ENCODE data around the gene SSTR4.

SSTR4 gene

DNA sequence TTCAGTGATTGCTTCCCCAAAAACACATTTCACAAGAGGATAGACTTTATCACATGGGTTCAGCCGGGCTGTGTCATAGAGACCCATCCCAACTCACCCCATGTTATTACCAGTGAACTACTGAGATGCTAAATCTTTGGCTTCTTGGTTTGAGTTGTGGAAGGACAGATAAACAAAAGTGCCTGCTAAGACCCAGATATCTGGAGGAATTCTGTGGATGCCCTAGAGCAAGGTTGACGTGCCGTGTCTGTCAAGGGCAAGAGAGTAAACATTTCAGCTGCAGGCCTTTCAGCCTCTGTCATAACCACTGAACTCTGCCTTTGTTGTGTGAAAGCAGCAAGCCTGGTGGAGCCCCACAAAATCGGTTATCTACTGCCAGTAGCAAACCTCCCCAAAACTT is 25.5 kb downstream of the SSTR4 start:
- no peak overlapping the region for H3K4me3 ChIP-seq (ENCODE audit: low read depth in 1 of 2, low read length in 2 of 2)
- no peaks in the 10 kb centered on the region for H3K9me3 ChIP-seq (ENCODE audit: low read length)
- no peaks in the 10 kb centered on the region for H3K27me3 ChIP-seq (ENCODE audit: control insufficient read depth in 1 of 2, insufficient read depth in 2 of 2, low read length in 2 of 2)
- no peak overlapping the region for H3K27ac ChIP-seq (ENCODE audit: low read depth, low read length)
- H3K4me1 ChIP-seq (ENCODE audit: insufficient read depth, low read length) = peaks cover 24% of the 10 kb centered on the region
- H3K36me3 ChIP-seq (ENCODE audit: insufficient read depth, low read length) = no peaks in the 10 kb centered on the region
- no peak overlapping the region for H3K9ac ChIP-seq (ENCODE audit: low read length)

DNA sequence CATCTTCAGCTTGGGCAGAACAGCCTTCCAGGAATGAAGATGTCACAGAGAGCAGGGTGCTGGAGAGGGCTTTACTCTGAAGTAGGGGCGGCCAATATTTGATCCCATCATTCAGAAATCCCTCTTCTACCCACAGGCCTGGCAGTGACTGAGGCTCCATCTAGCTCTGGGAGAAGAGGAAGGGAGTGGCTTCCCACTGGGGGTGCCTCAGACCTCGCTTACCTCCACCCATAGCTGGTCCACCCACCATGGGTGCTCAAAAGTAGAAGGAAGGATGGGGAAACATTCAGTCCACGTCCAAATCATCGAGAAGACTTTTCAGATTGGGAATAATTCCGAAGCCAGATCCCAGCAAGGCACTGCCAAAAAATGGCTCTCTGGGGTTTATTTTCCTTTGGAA is 26.1 kb downstream of the SSTR4 start:
- Histone ChIP-seq H3K9ac (ENCODE audit: low read length) (no peak overlapping the region), H3K36me3 (ENCODE audit: insufficient read depth, low read length) (no peaks in the 10 kb centered on the region), H3K4me3 (ENCODE audit: low read depth in 1 of 2, low read length in 2 of 2) (no peak overlapping the region), H3K27ac (ENCODE audit: low read depth, low read length) (no peak overlapping the region), H3K9me3 (ENCODE audit: low read length) (no peaks in the 10 kb centered on the region), H3K27me3 (ENCODE audit: control insufficient read depth in 1 of 2, insufficient read depth in 2 of 2, low read length in 2 of 2) (no peaks in the 10 kb centered on the region), H3K4me1 (ENCODE audit: insufficient read depth, low read length) (peaks cover 24% of the 10 kb centered on the region)

DNA sequence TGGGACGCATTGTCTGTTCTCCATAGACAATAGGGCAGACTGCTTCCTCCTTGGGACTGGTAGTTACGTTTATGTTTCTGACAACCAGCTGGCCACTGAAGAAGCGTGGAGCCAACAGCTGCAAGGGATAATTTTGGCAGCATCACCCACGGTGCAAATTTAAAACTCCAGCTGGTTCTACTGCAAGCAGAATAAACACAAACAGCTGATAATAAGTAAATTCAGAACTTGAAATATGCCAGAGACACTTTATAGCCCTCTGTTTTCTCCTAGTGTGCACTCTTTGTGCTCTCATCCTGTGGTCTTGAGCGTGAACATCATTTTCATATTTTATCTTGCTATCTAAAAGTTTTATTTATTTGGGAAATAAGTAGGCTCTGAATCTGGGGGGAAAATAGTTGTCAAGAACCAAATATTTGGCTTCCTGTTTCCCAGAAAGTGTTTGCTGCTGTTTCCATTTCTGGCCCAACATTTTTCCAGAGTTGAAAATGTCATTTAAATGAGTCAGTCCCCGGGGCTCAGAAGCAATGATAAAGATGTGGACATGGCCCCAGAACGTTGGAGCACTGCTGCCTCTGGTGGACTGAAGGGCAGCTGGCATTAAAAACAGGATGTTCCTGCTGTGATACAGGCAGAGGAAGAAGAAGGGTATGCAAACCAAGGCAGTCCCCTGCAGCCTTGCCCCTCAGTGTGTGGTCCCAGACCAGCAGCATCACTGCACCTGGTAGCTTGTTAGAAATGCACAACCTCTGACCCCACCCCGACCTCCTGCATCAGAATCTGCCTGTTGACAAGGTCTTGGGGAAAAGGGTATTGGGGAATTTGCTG is 26.8 kb downstream of the SSTR4 start:
- Histone ChIP-seq H3K36me3 (ENCODE audit: insufficient read depth, low read length) (no peaks in the 10 kb centered on the region), H3K27me3 (ENCODE audit: control insufficient read depth in 1 of 2, insufficient read depth in 2 of 2, low read length in 2 of 2) (no peaks in the 10 kb centered on the region), H3K4me1 (ENCODE audit: insufficient read depth, low read length) (peaks cover 24% of the 10 kb centered on the region), H3K9me3 (ENCODE audit: low read length) (no peaks in the 10 kb centered on the region), H3K9ac (ENCODE audit: low read length) (no peak overlapping the region), H3K4me3 (ENCODE audit: low read depth in 1 of 2, low read length in 2 of 2) (no peak overlapping the region), H3K27ac (ENCODE audit: low read depth, low read length) (no peak overlapping the region)

DNA sequence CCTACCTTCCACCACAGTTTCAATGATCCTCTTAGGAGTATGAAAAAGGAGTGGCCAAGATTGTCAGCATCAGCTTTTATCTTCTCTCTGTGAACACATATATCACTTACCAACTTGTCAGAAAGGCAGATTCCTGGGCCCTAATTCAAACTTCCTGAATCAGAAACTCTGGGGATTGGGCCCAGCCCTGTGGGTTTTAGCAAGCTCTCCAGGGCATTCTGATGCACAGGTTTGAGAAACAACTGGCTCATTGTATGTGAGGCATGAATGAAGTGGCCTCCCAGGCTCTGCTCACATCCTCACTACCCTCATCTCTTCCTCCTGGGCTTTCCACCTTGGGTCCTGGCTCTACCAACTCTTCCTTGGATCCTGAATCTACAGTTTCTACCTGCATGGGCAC is 27.5 kb downstream of the SSTR4 start:
- Histone ChIP-seq H3K4me3 (ENCODE audit: low read depth in 1 of 2, low read length in 2 of 2) (no peak overlapping the region), H3K9ac (ENCODE audit: low read length) (no peak overlapping the region), H3K36me3 (ENCODE audit: insufficient read depth, low read length) (no peaks in the 10 kb centered on the region), H3K27me3 (ENCODE audit: control insufficient read depth in 1 of 2, insufficient read depth in 2 of 2, low read length in 2 of 2) (no peaks in the 10 kb centered on the region), H3K27ac (ENCODE audit: low read depth, low read length) (no peak overlapping the region), H3K4me1 (ENCODE audit: insufficient read depth, low read length) (peaks cover 24% of the 10 kb centered on the region), H3K9me3 (ENCODE audit: low read length) (no peaks in the 10 kb centered on the region)

DNA sequence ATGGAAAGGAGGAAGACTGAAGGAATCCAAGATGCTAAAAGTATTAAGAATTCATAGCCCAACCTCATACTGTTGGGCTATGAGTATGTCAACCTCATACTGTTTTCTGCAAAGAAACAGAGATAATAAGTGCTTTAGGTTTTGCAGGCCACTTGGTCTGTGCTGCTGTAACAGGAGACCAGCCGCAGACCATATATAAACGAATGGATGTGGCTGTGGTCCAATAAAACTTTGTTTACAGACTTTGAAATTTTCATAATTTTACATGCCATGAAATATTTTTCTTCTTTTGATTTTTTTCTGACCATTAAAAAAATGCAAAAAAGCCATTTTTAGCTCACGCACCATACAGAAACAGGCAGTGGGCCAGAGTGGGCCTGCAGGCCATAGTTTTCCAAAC is 28.1 kb downstream of the SSTR4 start:
- H3K36me3 ChIP-seq (ENCODE audit: insufficient read depth, low read length) = no peaks in the 10 kb centered on the region
- H3K9ac ChIP-seq (ENCODE audit: low read length) = no peak overlapping the region
- H3K27ac ChIP-seq (ENCODE audit: low read depth, low read length) = no peak overlapping the region
- no peaks in the 10 kb centered on the region for H3K9me3 ChIP-seq (ENCODE audit: low read length)
- H3K4me1 ChIP-seq (ENCODE audit: insufficient read depth, low read length) = peaks cover 24% of the 10 kb centered on the region
- no peak overlapping the region for H3K4me3 ChIP-seq (ENCODE audit: low read depth in 1 of 2, low read length in 2 of 2)
- no peaks in the 10 kb centered on the region for H3K27me3 ChIP-seq (ENCODE audit: control insufficient read depth in 1 of 2, insufficient read depth in 2 of 2, low read length in 2 of 2)

DNA sequence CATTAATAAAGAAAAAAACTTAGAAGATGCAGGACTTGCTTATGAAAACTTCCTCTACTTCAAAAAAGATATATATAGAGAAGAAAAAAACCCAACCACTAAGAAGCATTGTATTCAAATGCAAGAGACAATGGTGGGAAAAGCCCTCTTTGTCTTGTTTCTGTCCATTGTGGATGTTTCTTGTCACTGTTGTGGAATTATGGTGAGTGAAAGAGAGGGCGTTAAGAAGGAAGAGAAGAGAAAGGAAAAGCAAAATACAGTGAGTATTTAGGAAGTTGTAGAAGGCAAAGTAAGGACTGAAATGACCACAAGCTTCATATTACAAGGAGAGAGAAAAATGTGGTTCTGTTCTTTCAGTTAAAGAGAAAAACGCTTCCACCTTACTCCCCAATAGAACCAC is 28.5 kb downstream of the SSTR4 start:
- Histone ChIP-seq H3K4me3 (ENCODE audit: low read depth in 1 of 2, low read length in 2 of 2) (no peak overlapping the region), H3K9me3 (ENCODE audit: low read length) (no peaks in the 10 kb centered on the region), H3K36me3 (ENCODE audit: insufficient read depth, low read length) (no peaks in the 10 kb centered on the region), H3K4me1 (ENCODE audit: insufficient read depth, low read length) (peaks cover 24% of the 10 kb centered on the region), H3K27me3 (ENCODE audit: control insufficient read depth in 1 of 2, insufficient read depth in 2 of 2, low read length in 2 of 2) (no peaks in the 10 kb centered on the region), H3K27ac (ENCODE audit: low read depth, low read length) (no peak overlapping the region), H3K9ac (ENCODE audit: low read length) (no peak overlapping the region)

DNA sequence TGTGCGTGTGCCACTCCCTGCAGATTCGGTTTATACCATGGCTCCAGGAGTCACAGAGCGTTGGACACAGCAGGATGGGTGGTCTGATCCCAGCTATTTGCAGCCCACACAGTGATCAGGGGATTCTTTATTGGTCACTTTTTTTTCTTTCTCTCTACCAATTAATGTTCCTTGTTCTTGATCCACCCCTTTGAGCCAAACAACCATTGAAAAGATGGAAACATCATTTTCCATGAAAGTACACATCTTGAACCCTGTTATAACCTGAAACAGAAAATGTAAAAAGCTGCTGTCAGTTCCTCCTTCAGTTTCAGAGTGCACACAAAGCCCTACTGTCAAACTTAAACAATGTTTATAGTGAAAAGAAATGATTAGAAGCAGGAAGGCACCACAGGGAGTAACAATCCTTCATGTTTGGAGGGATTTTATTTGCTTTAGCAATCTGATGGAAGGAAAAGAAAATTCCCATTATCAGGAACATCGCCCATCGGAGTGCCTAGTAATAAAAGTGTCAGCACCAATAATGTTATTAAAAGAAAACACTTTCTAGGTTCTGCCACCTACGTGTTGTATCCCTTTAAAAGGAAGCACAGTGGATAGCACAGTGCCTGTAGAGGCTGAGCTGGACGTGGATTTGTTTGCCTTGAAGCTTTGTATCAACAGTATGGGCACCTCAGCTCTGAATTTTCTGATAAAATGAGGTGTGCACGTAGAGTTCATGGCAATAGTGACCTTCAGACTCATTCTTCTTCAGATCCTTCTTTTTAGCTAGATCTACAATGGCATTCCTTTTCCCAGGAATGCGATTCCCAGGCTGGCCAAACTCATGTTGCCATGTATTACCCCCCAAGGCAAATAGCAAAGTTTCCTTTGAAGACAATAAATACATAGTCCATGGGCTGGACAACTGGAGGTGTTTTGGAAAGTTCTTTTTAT is 30.4 kb downstream of the SSTR4 start:
- no peak overlapping the region for H3K27ac ChIP-seq (ENCODE audit: low read depth, low read length)
- no peak overlapping the region for H3K4me3 ChIP-seq (ENCODE audit: low read depth in 1 of 2, low read length in 2 of 2)
- peaks cover 19% of the 10 kb centered on the region for H3K4me1 ChIP-seq (ENCODE audit: insufficient read depth, low read length)
- H3K36me3 ChIP-seq (ENCODE audit: insufficient read depth, low read length) = no peaks in the 10 kb centered on the region
- no peaks in the 10 kb centered on the region for H3K9me3 ChIP-seq (ENCODE audit: low read length)
- no peak overlapping the region for H3K9ac ChIP-seq (ENCODE audit: low read length)
- H3K27me3 ChIP-seq (ENCODE audit: control insufficient read depth in 1 of 2, insufficient read depth in 2 of 2, low read length in 2 of 2) = no peaks in the 10 kb centered on the region

DNA sequence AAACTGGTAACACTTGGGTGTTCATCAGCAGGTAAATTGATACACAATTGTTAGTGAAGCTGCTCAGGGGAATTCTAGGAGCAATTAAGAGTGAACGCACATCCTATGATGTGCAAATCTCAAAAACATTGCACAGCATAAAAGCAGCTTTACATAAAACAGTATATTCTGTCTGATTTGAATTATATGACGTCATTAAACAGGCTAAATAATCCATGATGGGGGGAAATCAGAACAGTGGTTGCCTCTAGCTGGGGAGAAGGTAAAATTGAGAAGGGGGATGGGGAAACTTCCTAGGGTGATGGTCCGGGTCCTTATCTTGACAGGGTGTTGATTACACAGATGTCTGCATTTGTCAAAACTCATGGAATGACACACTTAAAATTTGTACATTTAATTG is 31.7 kb downstream of the SSTR4 start:
- Histone ChIP-seq H3K9me3 (ENCODE audit: low read length) (no peaks in the 10 kb centered on the region), H3K27ac (ENCODE audit: low read depth, low read length) (no peak overlapping the region), H3K4me3 (ENCODE audit: low read depth in 1 of 2, low read length in 2 of 2) (no peak overlapping the region), H3K27me3 (ENCODE audit: control insufficient read depth in 1 of 2, insufficient read depth in 2 of 2, low read length in 2 of 2) (no peaks in the 10 kb centered on the region), H3K4me1 (ENCODE audit: insufficient read depth, low read length) (peaks cover 7% of the 10 kb centered on the region), H3K9ac (ENCODE audit: low read length) (no peak overlapping the region), H3K36me3 (ENCODE audit: insufficient read depth, low read length) (no peaks in the 10 kb centered on the region)

DNA sequence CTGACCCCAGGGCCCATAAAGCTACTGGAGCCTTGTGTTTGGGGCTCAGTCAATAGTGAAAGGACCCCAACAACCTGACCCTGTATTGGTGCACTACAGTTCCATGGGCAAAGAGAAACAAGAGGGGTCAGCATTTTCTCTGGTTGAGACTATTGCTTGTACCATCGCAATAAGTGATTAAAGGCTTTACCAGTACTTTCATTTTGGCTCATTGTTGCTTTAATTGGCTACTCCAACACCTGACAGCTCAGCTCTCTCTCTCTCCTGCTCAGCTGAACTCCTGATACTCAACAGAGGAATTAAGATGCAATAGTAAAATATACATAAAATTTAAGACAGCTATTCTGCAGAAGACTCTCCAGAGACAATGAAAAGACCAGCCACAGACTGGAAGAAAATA is 33.2 kb downstream of the SSTR4 start:
- Histone ChIP-seq H3K9me3 (ENCODE audit: low read length) (no peaks in the 10 kb centered on the region), H3K27ac (ENCODE audit: low read depth, low read length) (no peak overlapping the region), H3K9ac (ENCODE audit: low read length) (no peak overlapping the region), H3K36me3 (ENCODE audit: insufficient read depth, low read length) (no peaks in the 10 kb centered on the region), H3K27me3 (ENCODE audit: control insufficient read depth in 1 of 2, insufficient read depth in 2 of 2, low read length in 2 of 2) (no peaks in the 10 kb centered on the region), H3K4me1 (ENCODE audit: insufficient read depth, low read length) (no peaks in the 10 kb centered on the region), H3K4me3 (ENCODE audit: low read depth in 1 of 2, low read length in 2 of 2) (no peak overlapping the region)

DNA sequence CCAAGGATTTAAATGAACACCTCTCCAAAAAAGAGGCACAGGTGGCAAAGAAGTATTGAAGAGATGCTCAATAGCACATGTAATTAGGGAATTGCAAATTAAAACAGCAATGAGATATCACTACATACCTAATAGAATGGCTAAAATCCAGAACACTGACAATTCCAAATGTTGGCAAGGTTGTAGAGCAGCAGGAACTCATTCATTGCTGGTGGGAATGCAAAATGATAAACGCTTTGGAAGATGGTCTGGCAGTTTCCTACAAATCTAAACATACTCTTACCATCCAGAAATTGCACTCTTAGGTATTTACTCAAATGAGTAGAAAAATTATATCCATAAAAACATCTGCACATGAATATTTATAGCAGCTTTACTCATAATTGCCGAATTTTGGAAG is 34.0 kb downstream of the SSTR4 start:
- no peak overlapping the region for H3K4me3 ChIP-seq (ENCODE audit: low read depth in 1 of 2, low read length in 2 of 2)
- no peaks in the 10 kb centered on the region for H3K36me3 ChIP-seq (ENCODE audit: insufficient read depth, low read length)
- no peaks in the 10 kb centered on the region for H3K4me1 ChIP-seq (ENCODE audit: insufficient read depth, low read length)
- H3K9ac ChIP-seq (ENCODE audit: low read length) = no peak overlapping the region
- no peaks in the 10 kb centered on the region for H3K27me3 ChIP-seq (ENCODE audit: control insufficient read depth in 1 of 2, insufficient read depth in 2 of 2, low read length in 2 of 2)
- H3K9me3 ChIP-seq (ENCODE audit: low read length) = no peaks in the 10 kb centered on the region
- H3K27ac ChIP-seq (ENCODE audit: low read depth, low read length) = no peak overlapping the region

DNA sequence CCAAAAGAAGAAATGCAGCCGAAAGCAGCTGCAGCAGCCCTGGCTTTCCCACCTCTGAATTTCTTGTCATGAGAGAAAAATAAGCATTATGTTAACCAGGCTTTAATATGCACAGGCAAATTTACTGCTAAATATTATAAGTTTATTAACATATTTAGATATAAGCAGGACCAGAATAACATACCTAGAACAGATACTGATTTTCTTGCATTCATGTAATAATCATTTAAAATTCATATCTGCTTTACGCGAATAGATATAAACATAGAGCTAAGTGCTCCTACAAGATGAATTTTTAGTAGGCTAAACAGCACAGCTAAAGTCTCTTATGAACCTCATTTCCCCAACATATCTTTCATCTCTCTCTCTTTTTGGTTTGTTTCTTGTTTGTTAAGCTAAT is 36.3 kb downstream of the SSTR4 start:
- no peaks in the 10 kb centered on the region for H3K4me1 ChIP-seq (ENCODE audit: insufficient read depth, low read length)
- H3K36me3 ChIP-seq (ENCODE audit: insufficient read depth, low read length) = no peaks in the 10 kb centered on the region
- H3K9me3 ChIP-seq (ENCODE audit: low read length) = no peaks in the 10 kb centered on the region
- H3K9ac ChIP-seq (ENCODE audit: low read length) = no peak overlapping the region
- no peak overlapping the region for H3K27ac ChIP-seq (ENCODE audit: low read depth, low read length)
- no peak overlapping the region for H3K4me3 ChIP-seq (ENCODE audit: low read depth in 1 of 2, low read length in 2 of 2)
- H3K27me3 ChIP-seq (ENCODE audit: control insufficient read depth in 1 of 2, insufficient read depth in 2 of 2, low read length in 2 of 2) = no peaks in the 10 kb centered on the region

Data from muscle layer of colon (tissue), 2 donors.